ENCODE results near the gene CHST12. TPM values are rescaled to one million over a fixed set of nuclear protein-coding genes. Genes with fewer than 3 reads are reported as not detected.

Gene CHST12
- total and polyA plus RNA-seq, 10 of the 15 experiments (the other 5 are each of a cell fraction or from before 2014, with no cell fraction given), result 0.05 to 14.2 (median 3.3) TPM

GRCh38 chr7:2478800-2479199 is 75.4 kb downstream of the CHST12 start:
- in situ Hi-C loops (cut with MboI), result no loop called here

More at GRCh38 chr7:2478800-2479199, 75.4 kb downstream of the CHST12 start:
- no peaks in the 10 kb centered on the region for H3K4me1 ChIP-seq (ENCODE audit: control insufficient read depth, insufficient read depth, low read length)
- H3K9ac ChIP-seq (ENCODE audit: control insufficient read depth, insufficient read depth, low read length), result no peak overlapping the region
- intact Hi-C loops (cut with micrococcal nuclease; ENCODE audit: unreplicated experiment), result no loop called here
- ChIA-PET CTCF (interaction anchor here (0.8 to 1.4 kb wide), 2 partner anchors 27 to 172 kb away, joined by 3 read pairs; no protein-coding TSS in a partner anchor), SMC1A (ENCODE audit: uncharacterized antibody, unreplicated experiment) (interaction anchor here (1.2 kb wide), 1 partner anchor 10 kb away, joined by 3 read pairs; no protein-coding TSS in a partner anchor), POLR2A (no interaction called here), RAD21 (ENCODE audit: unreplicated experiment) (interaction anchor here (1.0 to 1.4 kb wide), 2 partner anchors 10 to 201 kb away, joined by 3 to 5 read pairs; no protein-coding TSS in a partner anchor)
- no peak overlapping the region for H3K27ac ChIP-seq (ENCODE audit: control insufficient read depth, insufficient read depth)
- H3K36me3 ChIP-seq (ENCODE audit: control insufficient read depth in 2 of 2, insufficient read depth in 2 of 2, low read length in 1 of 2), result no peaks in the 10 kb centered on the region
- H3K79me2 ChIP-seq (ENCODE audit: control insufficient read depth, insufficient read depth, low read length), result no peaks in the 10 kb centered on the region
- H3K27me3 ChIP-seq (replicated peaks in 1 of 2; ENCODE audit: control insufficient read depth in 2 of 2, insufficient read depth in 2 of 2, low read length in 1 of 2), result no peaks in the 10 kb centered on the region
- ATAC-seq, result no peak
- no peaks in the 10 kb centered on the region; the same call in 1 of the 3 replicates for H3K9me3 ChIP-seq (replicated peaks; ENCODE audit: control insufficient read depth, insufficient read depth, low read length)
- no peak for FAIRE-seq
- no peak overlapping the region for H3K4me3 ChIP-seq
- H4K20me1 ChIP-seq (ENCODE audit: control insufficient read depth, insufficient read depth), result no peaks in the 10 kb centered on the region
- no peak for TF ChIP-seq E2F8 (IDR thresholded peaks at IDR 0.05; ENCODE audit: low read depth, partially characterized antibody)
- no peak for TF ChIP-seq HDAC2 (IDR thresholded peaks at IDR 0.05)
- no peak for TF ChIP-seq RAD51 (IDR thresholded peaks at IDR 0.05)
- no peak for TF ChIP-seq ZBTB33 (IDR thresholded peaks at IDR 0.05)
- TF ChIP-seq POU2F2 (IDR thresholded peaks at IDR 0.05; ENCODE audit: borderline replicate concordance, low read depth, low read length), result no peak
- TF ChIP-seq YY1 (IDR thresholded peaks at IDR 0.05; ENCODE audit: low read depth, low read length), result no peak
- no peak for TF ChIP-seq POLR2AphosphoS2 (IDR thresholded peaks at IDR 0.05; ENCODE audit: low read depth, low read length)
- TF ChIP-seq SRF (IDR thresholded peaks at IDR 0.05; ENCODE audit: low read depth in 2 of 2, low read length in 2 of 2), result no peak
- no peak for TF ChIP-seq KAT2A (conservative IDR thresholded peaks at IDR 0.05; ENCODE audit: control insufficient read depth, low read depth, low read length)
- TF ChIP-seq MTA2 (IDR thresholded peaks at IDR 0.05; ENCODE audit: low read depth), result no peak
- no peak for TF ChIP-seq MEF2B (IDR thresholded peaks at IDR 0.05; ENCODE audit: partially characterized antibody, poor library complexity, severe bottlenecking)
- no peak for TF ChIP-seq CHD4 (IDR thresholded peaks at IDR 0.05)
- H2AFZ ChIP-seq (ENCODE audit: control insufficient read depth, low read depth, low read length), result no peak overlapping the region
- no peak for DNase-seq (ENCODE audit: low read depth, low spot score)
- WGBS (ENCODE audit: insufficient coverage, insufficient replicate concordance, low lambda C conversion rate, missing lambda C conversion rate), result 67% methylated on average over 19 of the region's 19 CpGs
- no peak overlapping the region for H3K4me2 ChIP-seq (ENCODE audit: control insufficient read depth, insufficient read depth)
- no TSS peak for BruUV-seq (replicated peaks)

Measured in GM12878 (cell line).